OCI-LY3 (cell line): ENCODE results near the gene SMYD3.

Experiments used
- H2AFZ ChIP-seq: fragments of 200-600, 300-600 bp; shearing (Covaris generic); 2 replicates; pipeline ENCODE4 v1.6.0; 2014; ENCODE audit warnings: antibody characterized with exemption, low read depth, low read length
- H3K27ac ChIP-seq: fragments of 200-600, 300-600 bp; sonication (generic); 2 replicates; pipeline ENCODE4 v1.5.1; 2014; ENCODE audit warnings: mild to moderate bottlenecking, low read length, moderate library complexity, mixed read lengths
- H3K27me3 ChIP-seq: fragments of 200-600, 300-600 bp; sonication (generic); 2 replicates; pipeline ENCODE4 v1.6.1; 2014; ENCODE audit warnings: low read depth, low read length, mixed read lengths
- H3K36me3 ChIP-seq: fragments of 200-600, 300-600 bp; sonication (generic); replicated peaks from 2 replicates; pipeline ENCODE3; 2014; ENCODE audit warnings: low read depth, low read length, mixed read lengths
- H3K4me1 ChIP-seq: fragments of 300-600, 200-600 bp; sonication (generic); 2 replicates; pipeline ENCODE4 v1.6.1; 2014; ENCODE audit warnings: low read length, mixed read lengths
- H3K4me2 ChIP-seq: fragments of 200-600, 300-600 bp; sonication (generic); 2 replicates; pipeline ENCODE4 v1.6.1; 2014; ENCODE audit warnings: low read length, mixed read lengths
- H3K4me3 ChIP-seq: fragments of 300-600, 200-600 bp; sonication (generic); 2 replicates; pipeline ENCODE4 v1.5.1; 2014; ENCODE audit warnings: antibody characterized with exemption, mild to moderate bottlenecking, low read length, moderate library complexity
- H3K79me2 ChIP-seq: fragments of 300-600, 200-600 bp; shearing (Covaris generic); 2 replicates; pipeline ENCODE4 v1.6.1; 2014; ENCODE audit warnings: mild to moderate bottlenecking, low read length, mixed read lengths
- H3K9ac ChIP-seq: fragments of 300-600, 200-600 bp; shearing (Covaris generic); 2 replicates; pipeline ENCODE4 v1.6.0; 2014; ENCODE audit warnings: mild to moderate bottlenecking, low read length, moderate library complexity
- H3K9me3 ChIP-seq: fragments of 200-600, 300-600 bp; shearing (Covaris generic); 2 replicates; pipeline ENCODE4 v1.6.1; 2014; ENCODE audit warnings: low read length, mixed read lengths; ENCODE audit not compliant: insufficient read depth
- H4K20me1 ChIP-seq: fragments of 200-600, 300-600 bp; sonication (generic); 2 replicates; pipeline ENCODE4 v1.6.1; 2016; ENCODE audit warnings: low read length, mixed read lengths; ENCODE audit not compliant: insufficient read depth
- CTCF ChIP-seq: fragments of 200-600, 300-600 bp; sonication (generic); IDR thresholded peaks from 2 replicates; pipeline ENCODE4 v1.5.1; 2014; ENCODE audit warnings: antibody characterized with exemption, low read length, low read depth
- EZH2phosphoT487 ChIP-seq: fragments of 200-600 bp; shearing (Covaris generic); IDR thresholded peaks from 2 replicates; pipeline ENCODE4 v1.6.1; 2018; ENCODE audit warnings: antibody characterized with exemption, mixed run types, low read depth

SMYD3 gene

GRCh38 chr1:245896258-245896657 lies 610.8 kb downstream of the SMYD3 start:
- H3K36me3 ChIP-seq, result no peaks in the 10 kb centered on the region
- no peaks in the 10 kb centered on the region for H3K79me2 ChIP-seq
- H3K27ac ChIP-seq, result no peak overlapping the region
- peaks cover 7% of the 10 kb centered on the region for H3K4me1 ChIP-seq
- no peaks in the 10 kb centered on the region for H4K20me1 ChIP-seq
- H3K9ac ChIP-seq, result no peak overlapping the region
- H3K4me2 ChIP-seq, result no peak overlapping the region
- H2AFZ ChIP-seq, result no peak overlapping the region
- no peak overlapping the region for H3K4me3 ChIP-seq
- H3K9me3 ChIP-seq, result no peaks in the 10 kb centered on the region; the same call in 1 of the 2 replicates
- H3K27me3 ChIP-seq, result no peaks in the 10 kb centered on the region
- no peak for TF ChIP-seq EZH2phosphoT487
- TF ChIP-seq CTCF, result no peak

DNA sequence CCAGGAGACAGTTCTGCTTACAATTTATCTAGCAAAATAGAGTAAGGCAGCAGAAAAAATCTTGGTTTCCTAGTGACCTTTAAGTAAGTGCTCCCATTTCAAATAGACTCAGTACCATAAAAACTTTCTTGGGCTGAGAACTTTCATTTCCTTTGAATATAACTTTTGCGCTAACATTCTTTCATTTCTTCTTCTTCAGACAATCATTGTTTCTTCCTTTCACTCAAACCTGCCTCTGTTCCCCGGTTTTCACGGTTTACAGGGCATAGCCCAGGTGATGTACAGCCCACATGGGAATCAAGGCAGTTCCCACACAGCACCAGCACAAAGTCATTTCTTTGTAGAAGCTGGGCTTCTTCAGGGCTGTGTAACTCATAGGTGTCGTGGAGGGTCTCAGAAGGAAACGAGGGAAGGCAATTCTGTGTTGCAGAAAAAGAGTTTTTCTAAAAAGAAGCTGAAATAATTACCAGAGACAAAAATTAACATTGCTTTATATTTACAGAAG lies 611.6 kb downstream of the SMYD3 start:
- Histone ChIP-seq H3K9me3 (no peaks in the 10 kb centered on the region; the same call in 1 of the 2 replicates), H2AFZ (no peak overlapping the region), H3K9ac (no peak overlapping the region), H3K36me3 (no peaks in the 10 kb centered on the region), H3K27me3 (no peaks in the 10 kb centered on the region), H4K20me1 (no peaks in the 10 kb centered on the region), H3K27ac (no peak overlapping the region), H3K79me2 (no peaks in the 10 kb centered on the region), H3K4me1 (no peaks in the 10 kb centered on the region), H3K4me2 (no peak overlapping the region), H3K4me3 (no peak overlapping the region)
- TF ChIP-seq CTCF (no peak), EZH2phosphoT487 (no peak)

GRCh38 chr1:245894843-245895242 lies 612.2 kb downstream of the SMYD3 start:
- Histone ChIP-seq H3K4me3 (no peak overlapping the region), H3K4me1 (no peaks in the 10 kb centered on the region), H3K27ac (no peak overlapping the region), H3K79me2 (no peaks in the 10 kb centered on the region), H2AFZ (no peak overlapping the region), H3K9ac (no peak overlapping the region), H3K27me3 (no peaks in the 10 kb centered on the region), H3K9me3 (no peaks in the 10 kb centered on the region; the same call in 1 of the 2 replicates), H4K20me1 (no peaks in the 10 kb centered on the region), H3K4me2 (no peak overlapping the region), H3K36me3 (no peaks in the 10 kb centered on the region)
- TF ChIP-seq EZH2phosphoT487 (no peak), CTCF (no peak)

DNA sequence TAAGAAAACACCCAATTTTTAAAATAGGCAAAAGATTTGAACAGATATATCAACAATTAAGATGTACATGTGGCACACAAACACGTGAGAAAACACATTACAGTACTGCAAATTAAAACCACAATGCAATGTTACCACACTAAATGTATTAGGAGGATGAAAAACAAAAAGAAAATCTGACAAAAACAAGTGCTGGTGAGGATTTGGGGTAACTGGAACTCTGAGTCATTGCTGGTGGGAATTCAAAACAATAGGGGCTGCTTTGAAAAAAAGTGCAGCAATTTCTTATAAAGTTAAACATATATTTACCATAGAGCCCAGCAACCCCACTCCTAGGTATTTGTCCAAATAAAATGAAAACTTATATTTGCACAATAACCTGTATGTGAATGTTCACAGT lies 614.1 kb downstream of the SMYD3 start:
- no peak overlapping the region for H3K4me2 ChIP-seq
- no peaks in the 10 kb centered on the region for H3K36me3 ChIP-seq
- no peak overlapping the region for H3K9ac ChIP-seq
- no peaks in the 10 kb centered on the region for H3K79me2 ChIP-seq
- no peaks in the 10 kb centered on the region for H4K20me1 ChIP-seq
- no peaks in the 10 kb centered on the region for H3K27me3 ChIP-seq
- no peak overlapping the region for H2AFZ ChIP-seq
- H3K4me3 ChIP-seq, result no peak overlapping the region
- no peak for TF ChIP-seq EZH2phosphoT487
- no peak for TF ChIP-seq CTCF
- H3K9me3 ChIP-seq, result no peaks in the 10 kb centered on the region; the same call in 1 of the 2 replicates
- H3K27ac ChIP-seq, result no peak overlapping the region
- no peaks in the 10 kb centered on the region for H3K4me1 ChIP-seq
